ENCODE results near the gene CDKAL1.

DNA sequence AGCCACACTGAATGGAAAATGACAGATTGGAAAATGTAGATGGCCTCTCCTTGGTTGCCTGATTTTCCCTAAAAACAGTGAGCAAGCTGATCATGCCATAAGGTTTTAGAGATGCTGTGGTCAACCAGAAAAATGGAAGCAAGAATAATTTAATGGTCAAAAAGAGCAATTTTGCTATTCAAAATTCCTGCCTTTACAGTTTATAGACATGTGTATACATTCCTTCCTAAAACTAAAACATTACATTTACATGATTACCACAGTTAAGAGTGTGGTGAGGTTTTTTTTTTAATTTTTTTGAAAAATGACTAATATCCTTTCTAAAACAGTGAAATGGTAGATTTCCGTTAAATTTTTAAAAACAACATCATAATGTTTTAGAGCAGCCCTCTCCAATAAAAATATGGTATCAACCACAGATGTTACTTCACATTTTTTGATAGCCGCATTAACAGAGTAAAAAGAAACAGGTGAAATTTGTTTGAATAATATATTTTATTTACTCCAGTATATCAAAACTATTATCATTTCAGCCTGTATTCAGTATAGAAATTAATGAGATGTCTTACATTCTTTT is 652.3 kb downstream of the CDKAL1 start:
- TF ChIP-seq, protein P1, sequence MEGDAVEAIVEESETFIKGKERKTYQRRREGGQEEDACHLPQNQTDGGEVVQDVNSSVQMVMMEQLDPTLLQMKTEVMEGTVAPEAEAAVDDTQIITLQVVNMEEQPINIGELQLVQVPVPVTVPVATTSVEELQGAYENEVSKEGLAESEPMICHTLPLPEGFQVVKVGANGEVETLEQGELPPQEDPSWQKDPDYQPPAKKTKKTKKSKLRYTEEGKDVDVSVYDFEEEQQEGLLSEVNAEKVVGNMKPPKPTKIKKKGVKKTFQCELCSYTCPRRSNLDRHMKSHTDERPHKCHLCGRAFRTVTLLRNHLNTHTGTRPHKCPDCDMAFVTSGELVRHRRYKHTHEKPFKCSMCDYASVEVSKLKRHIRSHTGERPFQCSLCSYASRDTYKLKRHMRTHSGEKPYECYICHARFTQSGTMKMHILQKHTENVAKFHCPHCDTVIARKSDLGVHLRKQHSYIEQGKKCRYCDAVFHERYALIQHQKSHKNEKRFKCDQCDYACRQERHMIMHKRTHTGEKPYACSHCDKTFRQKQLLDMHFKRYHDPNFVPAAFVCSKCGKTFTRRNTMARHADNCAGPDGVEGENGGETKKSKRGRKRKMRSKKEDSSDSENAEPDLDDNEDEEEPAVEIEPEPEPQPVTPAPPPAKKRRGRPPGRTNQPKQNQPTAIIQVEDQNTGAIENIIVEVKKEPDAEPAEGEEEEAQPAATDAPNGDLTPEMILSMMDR (IDR thresholded peaks at IDR 0.05): no peak
- no peak for TF ChIP-seq POLR2A (IDR thresholded peaks at IDR 0.05)

Measured in prostate gland (tissue), 2 donors.